Activated CD8-positive, alpha-beta T cell treated with anti-CD3 and anti-CD28 coated beads for 36 hours (primary cell): ENCODE data around the gene AMBP. TPM values are rescaled to one million over a fixed set of nuclear protein-coding genes. Genes with fewer than 3 reads are reported as not detected.

Experiments
- ATAC-seq: fragments of 200-7000 bp; cut with Tn5 transposase; one replicate; pipeline ENCODE4 v1.10.0; 2021; ENCODE audit warnings: mild to moderate bottlenecking, moderate library complexity
- CTCF ChIA-PET: fragments of 350-600 bp; sonication (Branson Sonifier 250); formaldehyde crosslinking; loops from one replicate; lab custom pipeline; 2021; ENCODE audit warnings: antibody characterized with exemption; lab: Charles Lee
- POLR2A ChIA-PET: fragments of 350-600 bp; sonication (Branson Sonifier 250); formaldehyde crosslinking; loops from one replicate; lab custom pipeline; 2021; ENCODE audit warnings: antibody characterized with exemption; lab: Charles Lee
- DNase-seq: peaks from one replicate; pipeline ENCODE4 v3.0.0-alpha.2; 2020
- H3K27ac Mint-ChIP-seq: one replicate; pipeline ENCODE4 v1.8.0; 2021; ENCODE audit warnings: mild to moderate bottlenecking, mixed read lengths
- H3K27me3 Mint-ChIP-seq: one replicate; pipeline ENCODE4 v1.8.0; 2021; ENCODE audit warnings: mixed read lengths
- H3K36me3 Mint-ChIP-seq: one replicate; pipeline ENCODE4 v1.8.0; 2021; ENCODE audit warnings: low read depth, mixed read lengths
- H3K4me1 Mint-ChIP-seq: one replicate; pipeline ENCODE4 v1.8.0; 2021; ENCODE audit warnings: low read depth, mixed read lengths
- H3K4me3 Mint-ChIP-seq: one replicate; pipeline ENCODE4 v1.8.0; 2021; ENCODE audit warnings: mild to moderate bottlenecking, moderate library complexity, mixed read lengths
- H3K9me3 Mint-ChIP-seq: one replicate; pipeline ENCODE4 v1.8.0; 2021; ENCODE audit warnings: mixed read lengths
- intact Hi-C: fragments of 100-400 bp; cut with micrococcal nuclease; formaldehyde crosslinking; loops from one replicate; pipeline ENCODE4 v1.10.0; 2022
- total RNA-seq, 2 experiments: library from RNA; stranded (reverse); gene quantifications; one replicate each; pipeline ENCODE4 v1.2.3, GENCODE V29; 2021
- TF ChIP-seq, protein P1 (sequence below): fragments of 200-600 bp; IDR thresholded peaks from one replicate; pipeline ENCODE4 v1.8.0; 2022; ENCODE audit warnings: antibody characterized with exemption, mild to moderate bottlenecking

AMBP gene
- total RNA-seq, 2 experiments from 2014 or later = not detected

DNA sequence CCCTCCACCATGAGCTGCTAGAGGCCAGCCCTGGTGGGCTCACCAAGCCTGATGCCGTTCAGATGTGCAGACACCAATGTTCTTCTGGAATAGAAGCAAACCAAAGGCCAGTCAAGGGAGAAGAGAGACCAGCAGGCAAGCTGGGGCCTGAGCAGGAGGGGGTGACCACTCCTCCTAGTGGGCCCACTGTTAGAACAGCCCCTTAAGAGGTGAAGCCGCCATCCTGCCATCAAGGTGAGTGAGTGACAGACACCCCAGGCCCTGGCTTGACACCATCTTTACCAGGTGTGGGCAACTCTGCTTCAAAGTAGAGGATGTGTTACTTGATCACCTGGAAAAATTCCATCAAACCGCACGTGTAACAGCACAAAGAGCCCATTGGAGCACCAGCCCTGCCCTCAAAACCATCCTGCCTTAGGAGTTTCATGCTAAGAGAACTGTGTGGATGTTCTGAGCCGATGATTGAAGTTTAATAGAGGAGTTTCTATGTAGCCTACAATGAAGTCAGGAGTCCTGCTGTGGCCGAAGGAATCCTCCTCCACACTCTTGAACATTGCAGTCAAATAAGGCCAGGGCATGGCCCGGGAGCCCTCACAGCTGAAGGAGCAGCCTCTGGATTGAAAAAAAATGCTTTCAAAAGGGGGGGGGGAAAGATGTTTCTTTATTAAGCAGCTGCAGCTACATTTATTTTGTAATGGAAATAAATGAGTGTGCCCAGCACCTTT is 20.8 kb downstream of the AMBP start:
- no peak for ATAC-seq
- POLR2A ChIA-PET = no interaction called here
- no peak for DNase-seq
- no peak overlapping the region for H3K27ac Mint-ChIP-seq
- no peak overlapping the region for H3K4me3 Mint-ChIP-seq
- peaks cover 7% of the 10 kb centered on the region for H3K27me3 Mint-ChIP-seq
- no peaks in the 10 kb centered on the region for H3K9me3 Mint-ChIP-seq
- CTCF ChIA-PET = interaction anchor here (0.7 to 1.5 kb wide), 2 partner anchors 18 to 25 kb away, joined by 3 to 6 read pairs; no protein-coding TSS in a partner anchor
- no peaks in the 10 kb centered on the region for H3K36me3 Mint-ChIP-seq
- intact Hi-C loops = no loop called here
- TF ChIP-seq, protein P1, sequence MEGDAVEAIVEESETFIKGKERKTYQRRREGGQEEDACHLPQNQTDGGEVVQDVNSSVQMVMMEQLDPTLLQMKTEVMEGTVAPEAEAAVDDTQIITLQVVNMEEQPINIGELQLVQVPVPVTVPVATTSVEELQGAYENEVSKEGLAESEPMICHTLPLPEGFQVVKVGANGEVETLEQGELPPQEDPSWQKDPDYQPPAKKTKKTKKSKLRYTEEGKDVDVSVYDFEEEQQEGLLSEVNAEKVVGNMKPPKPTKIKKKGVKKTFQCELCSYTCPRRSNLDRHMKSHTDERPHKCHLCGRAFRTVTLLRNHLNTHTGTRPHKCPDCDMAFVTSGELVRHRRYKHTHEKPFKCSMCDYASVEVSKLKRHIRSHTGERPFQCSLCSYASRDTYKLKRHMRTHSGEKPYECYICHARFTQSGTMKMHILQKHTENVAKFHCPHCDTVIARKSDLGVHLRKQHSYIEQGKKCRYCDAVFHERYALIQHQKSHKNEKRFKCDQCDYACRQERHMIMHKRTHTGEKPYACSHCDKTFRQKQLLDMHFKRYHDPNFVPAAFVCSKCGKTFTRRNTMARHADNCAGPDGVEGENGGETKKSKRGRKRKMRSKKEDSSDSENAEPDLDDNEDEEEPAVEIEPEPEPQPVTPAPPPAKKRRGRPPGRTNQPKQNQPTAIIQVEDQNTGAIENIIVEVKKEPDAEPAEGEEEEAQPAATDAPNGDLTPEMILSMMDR = no peak
- H3K4me1 Mint-ChIP-seq = no peaks in the 10 kb centered on the region

DNA sequence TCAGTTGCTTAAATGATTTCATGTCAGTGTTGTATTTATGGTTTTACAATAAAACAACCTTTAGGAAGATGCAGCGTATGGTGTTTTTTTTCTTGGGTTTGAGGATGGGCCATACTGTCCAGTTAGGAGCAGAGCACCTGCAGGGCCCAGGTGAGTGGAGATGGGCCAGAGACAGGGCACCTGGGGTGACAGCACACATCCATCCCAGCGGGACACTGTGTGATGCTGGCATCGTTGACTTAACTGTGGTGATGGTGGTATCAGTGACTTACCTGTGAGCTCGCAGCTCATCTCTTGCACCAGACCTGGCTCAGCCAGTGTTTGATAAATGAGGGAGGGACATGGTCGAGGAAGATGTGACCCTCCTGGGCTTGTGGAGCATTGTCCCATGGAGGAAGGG is 21.6 kb downstream of the AMBP start:
- TF ChIP-seq, protein P1 = no peak
- no peaks in the 10 kb centered on the region for H3K36me3 Mint-ChIP-seq
- intact Hi-C loops = no loop called here
- H3K4me3 Mint-ChIP-seq = no peak overlapping the region
- H3K27me3 Mint-ChIP-seq = peaks cover under 1% of the 10 kb centered on the region
- no peaks in the 10 kb centered on the region for H3K4me1 Mint-ChIP-seq
- H3K9me3 Mint-ChIP-seq = no peaks in the 10 kb centered on the region
- POLR2A ChIA-PET = no interaction called here
- H3K27ac Mint-ChIP-seq = no peak overlapping the region
- ATAC-seq (no peak), DNase-seq (no peak)
- CTCF ChIA-PET = no interaction called here

DNA sequence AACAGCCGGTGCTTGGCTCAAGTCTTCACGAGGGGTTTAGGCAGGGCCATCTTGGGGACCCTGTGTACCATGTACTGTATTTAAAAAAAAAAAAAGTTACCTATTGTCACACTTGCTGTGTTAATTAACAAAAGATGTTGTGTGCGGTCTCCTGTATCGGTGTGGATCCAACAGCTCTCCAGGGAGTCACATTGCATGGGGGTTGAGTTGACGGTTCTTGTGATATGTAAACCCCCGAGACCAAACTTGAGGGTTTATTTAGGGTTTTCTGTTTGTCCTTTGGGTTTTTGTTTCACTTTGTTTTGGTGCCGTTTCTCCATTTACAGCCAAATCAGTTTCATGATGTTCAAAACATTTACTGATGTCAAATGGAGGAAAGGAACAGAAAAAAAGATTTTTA is 22.2 kb downstream of the AMBP start:
- DNase-seq (no peak), ATAC-seq (no peak)
- Mint-ChIP-seq H3K4me3 (no peak overlapping the region), H3K36me3 (no peaks in the 10 kb centered on the region), H3K4me1 (no peaks in the 10 kb centered on the region), H3K27ac (no peak overlapping the region), H3K9me3 (no peaks in the 10 kb centered on the region), H3K27me3 (no peaks in the 10 kb centered on the region)
- TF ChIP-seq, protein P1 = no peak
- ChIA-PET POLR2A (no interaction called here), CTCF (no interaction called here)
- intact Hi-C loops = no loop called here

DNA sequence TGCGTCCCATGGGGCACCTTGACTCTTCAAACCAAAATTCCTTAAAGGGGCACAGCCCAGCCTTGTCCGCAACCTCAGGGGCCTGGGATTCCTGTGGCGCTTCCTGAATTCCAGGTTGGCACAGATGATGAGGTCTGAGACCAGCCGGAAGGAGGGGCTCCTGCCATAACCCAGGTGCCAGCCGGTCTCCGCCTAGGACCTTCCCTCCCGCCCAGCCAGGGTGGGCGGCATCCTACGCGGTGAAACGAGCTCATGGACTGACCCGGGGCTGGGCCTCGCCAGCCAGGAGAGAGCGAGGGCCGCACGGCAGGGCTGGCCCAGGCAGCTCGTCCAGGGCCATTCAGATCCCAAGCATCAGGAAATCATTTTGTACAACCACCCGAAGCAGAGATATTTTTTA is 23.0 kb downstream of the AMBP start:
- H3K4me1 Mint-ChIP-seq = no peaks in the 10 kb centered on the region
- CTCF ChIA-PET = no interaction called here
- intact Hi-C loops = no loop called here

DNA sequence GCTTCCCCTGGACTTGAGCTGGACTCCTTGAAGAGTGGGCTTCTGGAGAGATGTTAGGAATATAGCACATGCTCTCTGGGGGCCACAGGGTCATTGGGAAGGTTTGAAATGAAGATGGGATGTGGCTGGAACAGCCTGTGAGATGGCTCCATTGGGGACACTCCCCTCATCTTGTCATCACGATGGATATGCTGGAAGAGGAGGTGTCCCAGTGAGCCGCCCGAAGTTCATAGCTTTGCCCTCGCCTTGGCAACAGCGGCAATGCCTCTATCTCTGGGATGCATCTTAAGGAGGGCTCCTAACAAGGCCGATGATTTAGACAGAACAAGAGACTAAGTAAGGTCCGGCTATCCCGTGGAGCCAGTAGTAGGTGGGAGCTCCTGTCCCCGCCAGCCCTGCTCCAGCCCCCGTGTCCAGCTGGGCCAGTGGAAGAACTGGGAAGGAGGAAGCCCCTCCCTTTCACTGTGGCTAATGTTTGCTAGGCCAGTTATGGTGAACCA is 23.9 kb downstream of the AMBP start:
- H3K27me3 Mint-ChIP-seq = no peaks in the 10 kb centered on the region
- no peaks in the 10 kb centered on the region for H3K9me3 Mint-ChIP-seq
- no peak for DNase-seq
- TF ChIP-seq, protein P1 = no peak
- no peak overlapping the region for H3K27ac Mint-ChIP-seq
- intact Hi-C loops = no loop called here
- H3K36me3 Mint-ChIP-seq = no peaks in the 10 kb centered on the region
- no peak overlapping the region for H3K4me3 Mint-ChIP-seq
- POLR2A ChIA-PET = interaction anchor here (0.6 kb wide), 1 partner anchor 1183 kb away, joined by 3 read pairs; no protein-coding TSS in a partner anchor
- CTCF ChIA-PET = interaction anchor here (1.2 kb wide), 1 partner anchor 237 kb away, joined by 3 read pairs; no protein-coding TSS in a partner anchor
- no peak for ATAC-seq
- no peaks in the 10 kb centered on the region for H3K4me1 Mint-ChIP-seq

More for the DNA sequence above, 23.0 kb downstream of the AMBP start:
- H3K27ac Mint-ChIP-seq = no peak overlapping the region
- POLR2A ChIA-PET = no interaction called here
- ATAC-seq (no peak), DNase-seq (no peak)
- TF ChIP-seq, protein P1 = no peak
- no peaks in the 10 kb centered on the region for H3K27me3 Mint-ChIP-seq
- H3K4me3 Mint-ChIP-seq = no peak overlapping the region
- H3K36me3 Mint-ChIP-seq = no peaks in the 10 kb centered on the region
- H3K9me3 Mint-ChIP-seq = no peaks in the 10 kb centered on the region
